ENCODE measurements around the gene C18orf54.

- TF ChIP-seq SMC3 (conservative IDR thresholded peaks at IDR 0.05; ENCODE audit: insufficient read depth, low read depth, low read length) (no peak), ZFP36 (IDR thresholded peaks at IDR 0.05; ENCODE audit: low read depth, low read length, partially characterized antibody) (no peak), ZNF146 (CRISPR knock-in tag; IDR thresholded peaks at IDR 0.05; ENCODE audit: unreplicated experiment) (no peak)
Measured at GRCh38 chr18:54329787-54330186, 27.9 kb upstream of the C18orf54 start.

Data from K562 (cell line).